ENCODE results near the gene TTC22.

The TTC22 gene

DNA sequence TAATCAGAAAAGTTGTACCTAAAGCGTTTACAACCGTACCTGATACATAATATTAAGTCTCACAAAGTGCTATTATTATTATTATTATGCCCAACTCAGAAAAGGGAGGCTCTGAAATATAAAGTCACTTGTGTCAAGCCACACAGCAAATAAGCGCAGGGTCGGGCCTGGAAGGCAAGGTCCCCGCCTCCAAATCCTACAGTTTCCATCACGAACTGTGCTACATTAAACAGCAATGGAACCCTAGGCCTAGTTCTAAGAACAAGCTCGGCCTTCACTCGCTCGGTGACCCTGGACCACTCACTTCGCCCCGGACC is 37.3 kb downstream of the TTC22 start:
- TF ChIP-seq CTCF (IDR thresholded peaks at IDR 0.05; ENCODE audit: borderline replicate concordance, control extremely low read depth, extremely low read depth, insufficient read depth, missing control alignments): no peak
- in situ Hi-C loops (cut with MboI; ENCODE audit: low sequenced_read_pairs, unreplicated experiment): no loop called here
- no peak for DNase-seq (ENCODE audit: low spot score)

DNA sequence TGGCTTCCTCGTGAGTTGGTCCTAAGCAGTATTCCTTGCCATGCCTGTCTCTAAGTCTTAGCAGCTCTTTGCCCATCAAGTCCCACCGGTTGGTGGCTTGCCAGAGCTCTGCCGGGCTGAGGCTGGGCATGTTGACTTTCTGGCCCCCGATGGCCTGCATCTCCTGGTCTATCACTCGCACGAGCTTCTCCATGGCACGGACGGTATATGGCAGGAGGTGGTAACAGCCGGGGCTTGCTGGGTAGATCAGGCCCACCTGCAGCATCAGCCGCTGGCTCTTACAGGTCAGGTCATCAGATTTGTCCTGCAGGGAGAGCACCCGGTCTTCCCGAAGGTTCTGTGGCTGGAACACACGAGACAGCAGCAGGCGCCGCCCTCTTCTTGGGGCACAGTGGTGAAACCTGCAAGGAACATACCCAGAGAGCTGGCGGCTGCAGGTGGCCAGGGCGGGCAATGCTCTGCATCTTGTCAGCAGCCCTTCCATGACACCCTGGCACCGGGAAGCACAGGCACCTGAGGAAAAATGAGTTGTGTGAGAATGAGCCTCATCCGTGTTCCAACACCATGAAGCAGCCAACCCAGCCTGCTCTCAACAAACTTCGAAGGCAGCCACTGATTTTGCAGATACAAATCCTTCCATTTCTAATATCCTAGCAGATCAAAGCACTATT is 42.3 kb downstream of the TTC22 start:
- no peak for TF ChIP-seq CTCF (IDR thresholded peaks at IDR 0.05; ENCODE audit: borderline replicate concordance, control extremely low read depth, extremely low read depth, insufficient read depth, missing control alignments)
- in situ Hi-C loops (cut with MboI; ENCODE audit: low sequenced_read_pairs, unreplicated experiment): no loop called here
- DNase-seq (ENCODE audit: low spot score): no peak

- no peak for DNase-seq (ENCODE audit: low spot score)
- no peak for TF ChIP-seq CTCF (IDR thresholded peaks at IDR 0.05; ENCODE audit: borderline replicate concordance, control extremely low read depth, extremely low read depth, insufficient read depth, missing control alignments)
- in situ Hi-C loops (cut with MboI; ENCODE audit: low sequenced_read_pairs, unreplicated experiment): no loop called here
These were observed 43.3 kb downstream of the TTC22 start for GRCh38 chr1:54757833-54758232.

DNA sequence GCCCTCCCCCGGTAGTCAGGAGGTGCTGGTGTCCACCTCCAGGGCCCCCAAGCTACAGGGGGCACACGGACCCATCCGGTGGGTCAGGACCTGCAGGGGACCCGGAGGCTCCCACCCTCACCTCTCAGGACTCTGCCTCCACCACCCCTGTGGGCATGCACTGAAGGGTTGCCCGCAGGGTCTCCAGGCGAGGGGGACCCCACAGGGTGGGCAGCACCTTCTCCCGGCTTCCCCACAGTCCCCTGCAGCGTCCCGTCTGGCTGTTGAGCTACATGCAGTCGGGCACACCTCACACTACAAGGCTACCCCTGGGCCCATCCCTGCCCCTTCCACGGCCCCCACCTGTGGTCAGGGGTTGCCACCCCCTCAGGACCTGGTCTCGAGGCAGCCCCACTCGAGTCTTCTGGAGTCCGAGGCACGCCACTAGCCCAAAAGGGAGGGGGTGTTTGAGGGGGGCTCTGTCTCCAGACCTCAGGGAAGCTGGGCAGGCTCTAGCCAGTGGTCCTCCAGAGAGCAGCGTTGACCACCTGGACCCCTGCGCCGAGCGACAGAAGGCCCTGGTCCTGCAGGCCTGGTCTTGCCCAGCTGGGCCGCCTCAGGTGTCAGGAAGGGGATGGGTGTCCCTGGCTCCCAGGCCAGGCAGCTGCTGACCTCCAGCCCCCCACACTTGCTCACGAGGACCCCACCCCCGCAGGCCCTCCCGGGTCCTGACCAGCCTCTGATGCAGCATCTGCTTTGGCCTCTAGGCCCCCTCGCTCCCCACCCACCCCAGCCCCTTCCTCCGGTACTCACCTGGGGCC is 46.4 kb downstream of the TTC22 start:
- in situ Hi-C loops (cut with MboI; ENCODE audit: low sequenced_read_pairs, unreplicated experiment): no loop called here
- no peak for TF ChIP-seq CTCF (IDR thresholded peaks at IDR 0.05; ENCODE audit: borderline replicate concordance, control extremely low read depth, extremely low read depth, insufficient read depth, missing control alignments)
- DNase-seq (ENCODE audit: low spot score): no peak

- in situ Hi-C loops (cut with MboI; ENCODE audit: low sequenced_read_pairs, unreplicated experiment): no loop called here
- TF ChIP-seq CTCF (IDR thresholded peaks at IDR 0.05; ENCODE audit: borderline replicate concordance, control extremely low read depth, extremely low read depth, insufficient read depth, missing control alignments): no peak
- no peak for DNase-seq (ENCODE audit: low spot score)
These were observed 47.1 kb downstream of the TTC22 start for GRCh38 chr1:54754045-54754444.

DNA sequence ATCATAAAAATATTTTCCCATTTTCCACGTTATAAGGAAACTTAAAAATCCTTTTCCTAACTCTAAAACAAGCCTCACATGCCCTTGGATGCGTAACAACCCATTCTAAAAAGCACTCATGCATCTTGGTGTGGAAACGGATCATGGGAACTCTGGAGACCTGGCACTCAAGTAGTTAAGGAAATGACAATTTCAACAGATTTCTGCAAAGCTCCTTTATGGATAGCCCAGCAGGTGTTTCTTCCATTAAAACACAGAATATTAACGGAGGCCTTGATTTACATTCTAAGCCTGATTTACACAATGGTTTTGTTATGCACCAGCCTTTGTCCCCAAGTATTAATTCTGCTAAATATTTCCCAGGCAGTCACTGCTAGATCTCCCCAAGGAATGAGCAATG is 49.7 kb downstream of the TTC22 start:
- in situ Hi-C loops (cut with MboI; ENCODE audit: low sequenced_read_pairs, unreplicated experiment): no loop called here
- no peak for TF ChIP-seq CTCF (IDR thresholded peaks at IDR 0.05; ENCODE audit: borderline replicate concordance, control extremely low read depth, extremely low read depth, insufficient read depth, missing control alignments)
- no peak for DNase-seq (ENCODE audit: low spot score)
